Hepatocyte (in vitro differentiated cells): ENCODE measurements around the gene MAP3K2. TPM values are rescaled to one million over a fixed set of nuclear protein-coding genes. Genes with fewer than 3 reads are reported as not detected.

Source experiments
- DNase-seq: peaks from one replicate; pipeline ENCODE4 v3.0.0-alpha.2; 2016; ENCODE audit warnings: low spot score
- H2AFZ ChIP-seq: fragments of 200-600 bp; sonication (generic); 2 replicates; pipeline ENCODE4 v1.6.0; 2016; ENCODE audit warnings: antibody characterized with exemption, mild to moderate bottlenecking
- H3K27ac ChIP-seq: fragments of 200-600 bp; sonication (generic); 2 replicates; pipeline ENCODE4 v1.5.1; 2016; ENCODE audit warnings: mild to moderate bottlenecking
- H3K27me3 ChIP-seq: fragments of 200-600 bp; sonication (generic); 2 replicates; pipeline ENCODE4 v1.6.1; 2016
- H3K36me3 ChIP-seq: fragments of 200-600 bp; sonication (generic); replicated peaks from 2 replicates; pipeline ENCODE4 v1.5.1; 2016; ENCODE audit warnings: low read depth; ENCODE audit not compliant: insufficient read depth
- H3K4me1 ChIP-seq: fragments of 200-600 bp; sonication (generic); 2 replicates; pipeline ENCODE4 v1.5.1; 2016; ENCODE audit warnings: mild to moderate bottlenecking, moderate library complexity; ENCODE audit not compliant: insufficient read depth
- H3K4me2 ChIP-seq: fragments of 200-600 bp; sonication (generic); 2 replicates; pipeline ENCODE4 v1.6.0; 2016
- H3K4me3 ChIP-seq: fragments of 200-600 bp; sonication (generic); 2 replicates; pipeline ENCODE4 v1.5.1; 2016; ENCODE audit warnings: mild to moderate bottlenecking
- H3K79me2 ChIP-seq: fragments of 200-600 bp; sonication (generic); 2 replicates; pipeline ENCODE4 v1.6.0; 2017; ENCODE audit warnings: mild to moderate bottlenecking
- H3K9me2 ChIP-seq: fragments of 200-600 bp; sonication (generic); replicated peaks from 2 replicates; pipeline ENCODE4 v1.6.0; 2017; ENCODE audit warnings: mild to moderate bottlenecking; ENCODE audit not compliant: insufficient read depth
- H3K9me3 ChIP-seq: fragments of 200-600 bp; sonication (generic); 2 replicates; pipeline ENCODE4 v1.5.1; 2016; ENCODE audit warnings: low read depth, mild to moderate bottlenecking
- H4K20me1 ChIP-seq: fragments of 200-600 bp; sonication (generic); 2 replicates; pipeline ENCODE4 v1.6.0; 2016; ENCODE audit warnings: mild to moderate bottlenecking; ENCODE audit not compliant: insufficient read depth, poor library complexity, severe bottlenecking
- EZH2 ChIP-seq: fragments of 200-600 bp; sonication (generic); IDR thresholded peaks from 2 replicates; pipeline ENCODE4 v1.6.1; 2016; ENCODE audit warnings: antibody characterized with exemption, mild to moderate bottlenecking, borderline replicate concordance
- EZH2phosphoT487 ChIP-seq: fragments of 200-600 bp; sonication (generic); IDR thresholded peaks from one replicate; pipeline ENCODE4 v1.6.1; 2018; ENCODE audit warnings: antibody characterized with exemption, mild to moderate bottlenecking, low read depth, moderate library complexity; ENCODE audit not compliant: unreplicated experiment, severe bottlenecking
- WGBS: methylation state at CpG from one replicate; pipeline ENCODE4 v1.1.6; 2016; ENCODE audit warnings: low lambda C conversion rate; ENCODE audit errors: missing lambda C conversion rate; 5-methylcytosine and 5-hydroxymethylcytosine counted together
- polyA plus RNA-seq: library from polyadenylated mRNA; unstranded; fragments of >200 nt; fragmentation: Nextera tagmentation; extraction: Ambion mirVana; gene quantifications from 2 replicates; pipeline ENCODE4 v1.2.1, GENCODE V29; 2016
- total RNA-seq: library from RNA; depleted of rRNA; stranded (reverse); fragments of >200 nt; gene quantifications from 2 replicates; pipeline ENCODE4 v1.2.3, GENCODE V29; 2014
- TF ChIP-seq, protein P1 (sequence below): fragments of 200-600 bp; sonication (generic); IDR thresholded peaks from 2 replicates; pipeline ENCODE4 v1.5.1; 2016; ENCODE audit warnings: antibody characterized with exemption, mild to moderate bottlenecking; ENCODE audit not compliant: poor library complexity

The MAP3K2 gene
- total and polyA plus RNA-seq, 2 experiments from 2014 or later = 28.5 to 52.5 TPM

DNA sequence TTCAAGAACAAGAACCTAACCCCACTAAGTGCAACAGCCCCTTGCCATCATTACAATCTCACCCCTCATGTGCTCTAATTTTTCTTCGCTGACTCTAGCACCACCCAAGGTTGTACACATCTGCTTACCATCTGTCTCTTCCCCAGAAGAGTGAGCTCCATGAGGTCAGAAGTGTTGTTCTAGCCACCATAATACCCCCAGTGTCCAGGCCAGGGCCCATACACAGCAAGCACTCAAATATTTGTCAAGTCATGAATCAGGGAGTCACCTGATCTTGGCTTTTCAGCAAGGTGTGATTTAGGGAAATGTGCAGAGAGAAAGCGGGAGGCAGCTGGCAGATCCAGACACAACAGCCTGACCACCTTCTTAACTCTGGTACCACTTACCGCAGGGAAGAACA is 99.5 kb downstream of the MAP3K2 start:
- Histone ChIP-seq H3K4me2 (no peak overlapping the region), H3K9me2 (no peaks in the 10 kb centered on the region), H3K27me3 (no peaks in the 10 kb centered on the region), H4K20me1 (no peaks in the 10 kb centered on the region), H3K79me2 (peaks cover 24% of the 10 kb centered on the region), H3K4me3 (no peak overlapping the region), H3K9me3 (no peaks in the 10 kb centered on the region), H3K27ac (no peak overlapping the region), H3K36me3 (no peaks in the 10 kb centered on the region), H3K4me1 (peaks cover 4% of the 10 kb centered on the region), H2AFZ (no peak overlapping the region)
- TF ChIP-seq EZH2 (no peak), EZH2phosphoT487 (no peak)
- TF ChIP-seq, protein P1, sequence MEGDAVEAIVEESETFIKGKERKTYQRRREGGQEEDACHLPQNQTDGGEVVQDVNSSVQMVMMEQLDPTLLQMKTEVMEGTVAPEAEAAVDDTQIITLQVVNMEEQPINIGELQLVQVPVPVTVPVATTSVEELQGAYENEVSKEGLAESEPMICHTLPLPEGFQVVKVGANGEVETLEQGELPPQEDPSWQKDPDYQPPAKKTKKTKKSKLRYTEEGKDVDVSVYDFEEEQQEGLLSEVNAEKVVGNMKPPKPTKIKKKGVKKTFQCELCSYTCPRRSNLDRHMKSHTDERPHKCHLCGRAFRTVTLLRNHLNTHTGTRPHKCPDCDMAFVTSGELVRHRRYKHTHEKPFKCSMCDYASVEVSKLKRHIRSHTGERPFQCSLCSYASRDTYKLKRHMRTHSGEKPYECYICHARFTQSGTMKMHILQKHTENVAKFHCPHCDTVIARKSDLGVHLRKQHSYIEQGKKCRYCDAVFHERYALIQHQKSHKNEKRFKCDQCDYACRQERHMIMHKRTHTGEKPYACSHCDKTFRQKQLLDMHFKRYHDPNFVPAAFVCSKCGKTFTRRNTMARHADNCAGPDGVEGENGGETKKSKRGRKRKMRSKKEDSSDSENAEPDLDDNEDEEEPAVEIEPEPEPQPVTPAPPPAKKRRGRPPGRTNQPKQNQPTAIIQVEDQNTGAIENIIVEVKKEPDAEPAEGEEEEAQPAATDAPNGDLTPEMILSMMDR = no peak
- 99% methylated on average over 3 of the region's 3 CpGs for WGBS
- no peak for DNase-seq

DNA sequence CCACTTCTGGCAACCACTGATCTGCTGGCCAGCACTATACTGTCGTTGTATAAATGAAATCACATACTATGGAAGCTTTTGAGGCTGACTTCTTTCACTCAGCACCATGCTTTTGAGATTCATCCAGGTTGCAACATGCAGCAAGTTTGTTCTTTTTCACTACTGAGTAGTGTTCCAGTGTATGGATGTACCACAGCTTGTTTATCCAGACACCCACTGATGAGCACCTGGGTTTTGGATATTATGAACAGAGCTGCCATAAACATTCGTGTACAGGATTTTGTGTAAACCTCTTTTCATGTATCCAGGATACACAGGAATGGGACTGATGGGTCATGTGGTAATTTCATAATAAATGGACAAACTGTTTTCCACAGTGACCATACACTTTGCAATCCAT is 104.5 kb downstream of the MAP3K2 start:
- H3K9me2 ChIP-seq = no peaks in the 10 kb centered on the region
- WGBS = 96% methylated on average over 2 of the region's 2 CpGs
- H3K36me3 ChIP-seq = no peaks in the 10 kb centered on the region

DNA sequence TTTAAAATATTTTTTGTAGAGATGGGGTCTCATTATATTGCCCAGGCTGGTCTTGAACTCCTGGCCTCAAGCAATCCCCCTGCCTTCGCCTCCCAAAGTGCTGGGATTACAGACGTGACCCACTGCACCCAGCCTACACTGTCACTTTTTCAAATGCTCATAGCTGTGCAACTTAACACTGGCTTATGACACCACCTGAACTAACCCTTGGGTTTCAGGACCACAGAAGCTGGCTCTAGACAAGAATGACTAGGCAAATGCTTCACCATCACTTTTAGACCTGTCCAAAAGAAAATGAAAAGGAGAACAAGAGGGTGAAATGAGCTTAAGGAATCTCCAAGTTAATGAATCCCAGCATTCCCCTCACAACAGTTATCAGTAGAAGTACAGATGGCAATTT is 107.1 kb downstream of the MAP3K2 start:
- no peaks in the 10 kb centered on the region for H3K9me3 ChIP-seq
- H4K20me1 ChIP-seq = no peaks in the 10 kb centered on the region
- TF ChIP-seq EZH2 = no peak
- TF ChIP-seq, protein P1 = no peak
- no peaks in the 10 kb centered on the region for H3K9me2 ChIP-seq
- no peak for DNase-seq
- H3K27me3 ChIP-seq = no peaks in the 10 kb centered on the region
- no peak overlapping the region for H2AFZ ChIP-seq
- WGBS = 95% methylated on average over 2 of the region's 2 CpGs
- H3K79me2 ChIP-seq = peaks cover 18% of the 10 kb centered on the region
- no peak overlapping the region for H3K4me3 ChIP-seq
- no peaks in the 10 kb centered on the region for H3K36me3 ChIP-seq
- H3K4me2 ChIP-seq = no peak overlapping the region
- no peak overlapping the region for H3K27ac ChIP-seq
- no peaks in the 10 kb centered on the region for H3K4me1 ChIP-seq

More for the DNA sequence above, 104.5 kb downstream of the MAP3K2 start:
- Histone ChIP-seq H3K4me1 (no peaks in the 10 kb centered on the region), H3K9me3 (no peaks in the 10 kb centered on the region), H2AFZ (no peak overlapping the region), H3K27me3 (no peaks in the 10 kb centered on the region), H3K79me2 (peaks cover 16% of the 10 kb centered on the region), H3K4me2 (no peak overlapping the region), H4K20me1 (no peaks in the 10 kb centered on the region), H3K27ac (no peak overlapping the region), H3K4me3 (no peak overlapping the region)
- TF ChIP-seq EZH2phosphoT487 = no peak
- TF ChIP-seq, protein P1 = no peak
- no peak for TF ChIP-seq EZH2
- no peak for DNase-seq

DNA sequence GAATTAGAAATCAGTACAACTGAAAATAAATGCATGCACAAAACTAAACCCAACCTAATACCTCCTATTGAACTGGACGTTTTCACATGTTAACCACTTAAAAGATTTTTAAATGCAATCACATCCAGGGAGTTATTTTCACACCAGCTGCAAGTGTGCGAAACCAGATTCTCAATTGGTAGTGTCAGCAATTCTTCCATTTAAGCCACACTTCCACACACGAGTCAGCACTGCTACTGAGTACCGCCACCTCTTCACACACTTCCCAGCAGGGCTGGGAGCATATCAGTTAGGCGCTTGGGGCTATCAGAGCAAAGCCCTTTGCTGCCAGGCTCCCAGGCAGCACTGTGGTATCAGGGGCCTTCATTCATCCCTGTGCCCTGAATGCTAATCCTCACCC is 108.0 kb downstream of the MAP3K2 start:
- peaks cover 13% of the 10 kb centered on the region for H3K79me2 ChIP-seq
- DNase-seq = no peak
- H3K36me3 ChIP-seq = no peaks in the 10 kb centered on the region
- H2AFZ ChIP-seq = no peak overlapping the region
- no peak overlapping the region for H3K4me2 ChIP-seq
- TF ChIP-seq, protein P1 = no peak
- TF ChIP-seq EZH2phosphoT487 = no peak
- no peak for TF ChIP-seq EZH2
- H3K9me3 ChIP-seq = no peaks in the 10 kb centered on the region
- H3K4me1 ChIP-seq = no peaks in the 10 kb centered on the region
- H3K27ac ChIP-seq = no peak overlapping the region
- H3K27me3 ChIP-seq = no peaks in the 10 kb centered on the region
- 97% methylated on average over 5 of the region's 5 CpGs for WGBS
- no peaks in the 10 kb centered on the region for H4K20me1 ChIP-seq
- H3K4me3 ChIP-seq = no peak overlapping the region
- H3K9me2 ChIP-seq = no peaks in the 10 kb centered on the region
